GM12892 (cell line): ENCODE data around the gene CADM1.

Experiments used
- POLR2AphosphoS5 ChIP-seq: IDR thresholded peaks from 2 replicates; pipeline ENCODE4 v1.6.1; 2011; ENCODE audit warnings: low read depth, low read length, control low read depth
- TAF1 ChIP-seq: IDR thresholded peaks from 2 replicates; pipeline ENCODE4 v1.6.1; 2011; ENCODE audit warnings: low read depth, mild to moderate bottlenecking, control low read depth, low read length, borderline replicate concordance

- TF ChIP-seq POLR2AphosphoS5 (no peak), TAF1 (no peak)
Measured at GRCh38 chr11:115247953-115248352, 256.3 kb downstream of the CADM1 start.
